Measurements from ENCODE around the gene LINC01488. TPM values are rescaled to one million over a fixed set of nuclear protein-coding genes. Genes with fewer than 3 reads are reported as not detected.

Gene LINC01488
- total and polyA plus RNA-seq, 2 experiments from 2014 or later: not detected

GRCh38 chr11:69493931-69494821 is 12.7 kb downstream of the LINC01488 start:
- no peaks in the 10 kb centered on the region for H3K36me3 Mint-ChIP-seq (ENCODE audit: low read depth)
- Histone ChIP-seq H3K27me3 (ENCODE audit: insufficient read depth) (no peaks in the 10 kb centered on the region), H2AFZ (no peak overlapping the region), H4K20me1 (replicated peaks; ENCODE audit: insufficient read depth) (no peaks in the 10 kb centered on the region), H3K9me2 (ENCODE audit: insufficient read depth) (no peaks in the 10 kb centered on the region), H3K27ac (ENCODE audit: low read depth) (no peak overlapping the region), H3K36me3 (ENCODE audit: insufficient read depth) (no peaks in the 10 kb centered on the region), H3F3A (replicated peaks; ENCODE audit: low read depth) (no peaks in the 10 kb centered on the region), H3K4me1 (ENCODE audit: insufficient read depth) (no peaks in the 10 kb centered on the region), H3K4me2 (no peak overlapping the region), H3K79me2 (replicated peaks; ENCODE audit: insufficient read depth) (no peaks in the 10 kb centered on the region), H3K4me3 (no peak overlapping the region)
- H3K27me3 Mint-ChIP-seq (ENCODE audit: insufficient read depth, low read depth, poor library complexity): peaks cover 9% of the 10 kb centered on the region
- TF ChIP-seq CREB1 (CRISPR knock-in tag; IDR thresholded peaks at IDR 0.05; ENCODE audit: low read depth): no peak
- TF ChIP-seq EZH2 (IDR thresholded peaks at IDR 0.05; ENCODE audit: low read depth, unreplicated experiment): no peak
- TF ChIP-seq POLR2AphosphoS5 (IDR thresholded peaks at IDR 0.05; ENCODE audit: low read depth): no peak
- TF ChIP-seq STAT1 (IDR thresholded peaks at IDR 0.05; ENCODE audit: unreplicated experiment): no peak
- TF ChIP-seq ZNF114 (CRISPR knock-in tag; IDR thresholded peaks at IDR 0.05): no peak
- TF ChIP-seq, protein P1, sequence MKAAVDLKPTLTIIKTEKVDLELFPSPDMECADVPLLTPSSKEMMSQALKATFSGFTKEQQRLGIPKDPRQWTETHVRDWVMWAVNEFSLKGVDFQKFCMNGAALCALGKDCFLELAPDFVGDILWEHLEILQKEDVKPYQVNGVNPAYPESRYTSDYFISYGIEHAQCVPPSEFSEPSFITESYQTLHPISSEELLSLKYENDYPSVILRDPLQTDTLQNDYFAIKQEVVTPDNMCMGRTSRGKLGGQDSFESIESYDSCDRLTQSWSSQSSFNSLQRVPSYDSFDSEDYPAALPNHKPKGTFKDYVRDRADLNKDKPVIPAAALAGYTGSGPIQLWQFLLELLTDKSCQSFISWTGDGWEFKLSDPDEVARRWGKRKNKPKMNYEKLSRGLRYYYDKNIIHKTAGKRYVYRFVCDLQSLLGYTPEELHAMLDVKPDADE (IDR thresholded peaks at IDR 0.05): no peak
- TF ChIP-seq ZNF331 (CRISPR knock-in tag; IDR thresholded peaks at IDR 0.05; ENCODE audit: low read depth): no peak
- no peak for TF ChIP-seq JUNB (IDR thresholded peaks at IDR 0.05; ENCODE audit: unreplicated experiment)
- TF ChIP-seq ZNF462 (CRISPR knock-in tag; IDR thresholded peaks at IDR 0.05): no peak
- no peak for TF ChIP-seq EZH2phosphoT487 (IDR thresholded peaks at IDR 0.05; ENCODE audit: unreplicated experiment)
- TF ChIP-seq NANOG (IDR thresholded peaks at IDR 0.05; ENCODE audit: borderline replicate concordance): no peak
- TF ChIP-seq REST (IDR thresholded peaks at IDR 0.05; ENCODE audit: unreplicated experiment): no peak
- no peak for TF ChIP-seq CTCF (conservative IDR thresholded peaks at IDR 0.05; ENCODE audit: low read depth in 2 of 2)
- ATAC-seq (no peak), DNase-seq (ENCODE audit: low spot score) (no peak)
- no peaks in the 10 kb centered on the region for H3K9me3 Mint-ChIP-seq
- no peak overlapping the region for H3K27ac Mint-ChIP-seq
- no peak overlapping the region for H3K4me3 Mint-ChIP-seq
- H3K4me1 Mint-ChIP-seq: no peaks in the 10 kb centered on the region; the same call in 2 of the 3 replicates
